Prostate gland (tissue), 2 donors: ENCODE results near the gene CARS2.

Experiments used
- CTCF ChIP-seq, 4 experiments: fragments of 200-600 bp in 2 of 4; fragments of 450-650 bp in 2 of 4; sonication (generic) in 2 of 4; IDR thresholded peaks; 1 replicate in 3 of 4; 2 replicates in 1 of 4; pipeline ENCODE4 v1.5.1; 2016 to 2019; ENCODE audit warnings: antibody characterized with exemption in 4 of 4, mild to moderate bottlenecking in 2 of 4, moderate library complexity in 2 of 4
- POLR2AphosphoS5 ChIP-seq: sonication (generic); formaldehyde crosslinking; IDR thresholded peaks from one replicate; pipeline ENCODE4 v1.6.1; 2017; ENCODE audit warnings: antibody characterized with exemption

DNA sequence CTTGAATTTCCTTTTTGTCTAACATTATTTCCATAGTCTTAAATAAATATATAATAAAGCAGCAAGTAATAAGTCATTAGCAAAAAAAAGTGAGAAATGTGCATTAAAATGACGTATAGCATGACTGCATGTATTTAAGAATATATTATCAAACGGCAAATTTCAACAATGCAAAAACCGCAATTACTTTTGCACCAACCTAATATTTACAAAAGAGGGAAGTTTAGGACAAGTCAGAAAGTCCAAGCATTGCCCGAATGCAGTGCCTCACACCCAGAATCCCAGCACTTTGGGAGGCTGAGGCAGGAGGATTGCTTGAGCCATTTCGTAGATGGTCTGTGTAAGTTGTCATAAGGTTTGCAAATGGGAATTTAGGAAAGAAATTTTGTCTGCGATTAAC is 100.8 kb downstream of the CARS2 start:
- TF ChIP-seq CTCF (IDR thresholded peaks at IDR 0.05) (no peak), POLR2AphosphoS5 (no peak)
